ENCODE measurements around the gene ZPR1. TPM values are rescaled to one million over a fixed set of nuclear protein-coding genes. Genes with fewer than 3 reads are reported as not detected.
A peak's percentile ranks its signal among the peaks of the same experiment; 100 is the strongest.

Gene ZPR1
- total RNA-seq, 1 donor: 36.2 TPM

GRCh38 chr11:116788534-116788933 is 711 bp upstream of the ZPR1 start:
- TF ChIP-seq CTCF (IDR thresholded peaks at IDR 0.05; ENCODE audit: extremely low read depth, low read depth, low read length): no peak
- H3K27me3 ChIP-seq (ENCODE audit: insufficient read depth, low read length): no peaks in the 10 kb centered on the region
- peak overlapping the region; percentile 93 for H3K4me2 ChIP-seq (ENCODE audit: insufficient read depth, low read length)
- H3K4me1 ChIP-seq (ENCODE audit: insufficient read depth, low read length): peaks cover 39% of the 10 kb centered on the region
- peaks cover 34% of the 10 kb centered on the region for H3K79me2 ChIP-seq (ENCODE audit: insufficient read depth, low read length)
- no peaks in the 10 kb centered on the region for H4K20me1 ChIP-seq (ENCODE audit: insufficient read depth, low read length)
- peaks cover 32% of the 10 kb centered on the region for H3K36me3 ChIP-seq (ENCODE audit: insufficient read depth, low read length)
- H2AFZ ChIP-seq (ENCODE audit: low read length): peak overlapping the region; percentile 97
- no peak for DNase-seq (ENCODE audit: insufficient read length, low spot score, missing footprints)
- H3K4me3 ChIP-seq (ENCODE audit: insufficient read depth, low read length): peak overlapping the region; percentile 92
- peak overlapping the region; percentile 97 for H3K27ac ChIP-seq (ENCODE audit: low read depth, low read length)
- no peaks in the 10 kb centered on the region for H3K9me3 ChIP-seq (ENCODE audit: low read depth, low read length)

- peak overlapping the region; percentile 93 for H3K4me2 ChIP-seq (ENCODE audit: insufficient read depth, low read length)
- peak overlapping the region; percentile 92 for H3K4me3 ChIP-seq (ENCODE audit: insufficient read depth, low read length)
- no peaks in the 10 kb centered on the region for H4K20me1 ChIP-seq (ENCODE audit: insufficient read depth, low read length)
- peak; percentile 38 for DNase-seq (ENCODE audit: insufficient read length, low spot score, missing footprints)
- no peaks in the 10 kb centered on the region for H3K27me3 ChIP-seq (ENCODE audit: insufficient read depth, low read length)
- peaks cover 39% of the 10 kb centered on the region for H3K79me2 ChIP-seq (ENCODE audit: insufficient read depth, low read length)
- H3K4me1 ChIP-seq (ENCODE audit: insufficient read depth, low read length): peaks cover 39% of the 10 kb centered on the region
- peaks cover 43% of the 10 kb centered on the region for H3K36me3 ChIP-seq (ENCODE audit: insufficient read depth, low read length)
- peak overlapping the region; percentile 97 for H3K27ac ChIP-seq (ENCODE audit: low read depth, low read length)
- H2AFZ ChIP-seq (ENCODE audit: low read length): peak overlapping the region; percentile 28
- no peak for TF ChIP-seq CTCF (IDR thresholded peaks at IDR 0.05; ENCODE audit: extremely low read depth, low read depth, low read length)
- no peaks in the 10 kb centered on the region for H3K9me3 ChIP-seq (ENCODE audit: low read depth, low read length)
Observed at GRCh38 chr11:116787436-116787785, 412 bp downstream of the ZPR1 start.

DNA sequence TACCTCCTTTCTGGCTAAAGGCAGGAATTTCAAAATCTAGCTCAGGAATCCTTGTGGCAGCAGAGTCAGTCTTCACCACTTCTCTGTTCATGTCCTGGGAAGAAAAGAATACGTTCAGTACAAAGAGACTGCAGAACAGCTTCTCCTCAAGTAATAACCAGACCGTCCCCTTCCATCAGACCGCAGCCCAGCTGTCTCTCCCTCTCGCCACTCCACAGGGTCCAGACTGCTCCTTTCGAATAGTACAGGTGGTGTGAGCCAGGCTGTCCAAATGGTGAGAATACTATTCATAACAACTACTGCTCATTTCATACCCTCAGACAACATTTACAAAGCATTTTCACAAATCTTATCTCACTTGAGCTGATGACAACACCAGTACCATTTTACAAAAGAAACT is 857 bp downstream of the ZPR1 start:
- Histone ChIP-seq H3K4me1 (ENCODE audit: insufficient read depth, low read length) (peaks cover 36% of the 10 kb centered on the region), H3K27me3 (ENCODE audit: insufficient read depth, low read length) (no peaks in the 10 kb centered on the region), H2AFZ (ENCODE audit: low read length) (peak overlapping the region; percentile 28), H3K27ac (ENCODE audit: low read depth, low read length) (peak overlapping the region; percentile 97), H4K20me1 (ENCODE audit: insufficient read depth, low read length) (no peaks in the 10 kb centered on the region), H3K36me3 (ENCODE audit: insufficient read depth, low read length) (peaks cover 47% of the 10 kb centered on the region), H3K79me2 (ENCODE audit: insufficient read depth, low read length) (peaks cover 42% of the 10 kb centered on the region), H3K9me3 (ENCODE audit: low read depth, low read length) (no peaks in the 10 kb centered on the region), H3K4me2 (ENCODE audit: insufficient read depth, low read length) (peak overlapping the region; percentile 93), H3K4me3 (ENCODE audit: insufficient read depth, low read length) (peak overlapping the region; percentile 92)
- TF ChIP-seq CTCF (IDR thresholded peaks at IDR 0.05; ENCODE audit: extremely low read depth, low read depth, low read length): no peak
- DNase-seq (ENCODE audit: insufficient read length, low spot score, missing footprints): no peak

GRCh38 chr11:116786326-116786725 is 1.5 kb downstream of the ZPR1 start:
- Histone ChIP-seq H3K4me1 (ENCODE audit: insufficient read depth, low read length) (peaks cover 31% of the 10 kb centered on the region), H3K4me3 (ENCODE audit: insufficient read depth, low read length) (peak overlapping the region; percentile 92), H3K27ac (ENCODE audit: low read depth, low read length) (peak overlapping the region; percentile 97), H3K79me2 (ENCODE audit: insufficient read depth, low read length) (peaks cover 44% of the 10 kb centered on the region), H4K20me1 (ENCODE audit: insufficient read depth, low read length) (no peaks in the 10 kb centered on the region), H3K4me2 (ENCODE audit: insufficient read depth, low read length) (peak overlapping the region; percentile 93), H2AFZ (ENCODE audit: low read length) (no peak overlapping the region), H3K27me3 (ENCODE audit: insufficient read depth, low read length) (no peaks in the 10 kb centered on the region), H3K9me3 (ENCODE audit: low read depth, low read length) (no peaks in the 10 kb centered on the region), H3K36me3 (ENCODE audit: insufficient read depth, low read length) (peaks cover 54% of the 10 kb centered on the region)
- no peak for TF ChIP-seq CTCF (IDR thresholded peaks at IDR 0.05; ENCODE audit: extremely low read depth, low read depth, low read length)
- DNase-seq (ENCODE audit: insufficient read length, low spot score, missing footprints): no peak
